Measurements from ENCODE around the gene CLUH.

Gene CLUH

GRCh38 chr17:2688351-2689342 lies 22.9 kb downstream of the CLUH start:
- H3K4me1 ChIP-seq (ENCODE audit: control insufficient read depth, insufficient read depth, low read length) = no peaks in the 10 kb centered on the region
- no peak for TF ChIP-seq HOXD13 (CRISPR knock-in tag; IDR thresholded peaks at IDR 0.05; ENCODE audit: borderline replicate concordance)
- TF ChIP-seq TCF7L2 (IDR thresholded peaks at IDR 0.05; ENCODE audit: borderline replicate concordance, low read depth, low read length) = no peak
- TF ChIP-seq ZNF324 (tag by site-specific recombination; IDR thresholded peaks at IDR 0.05) = no peak
- 0 out of 2 replicates have a peak, but pooled peaks have one; percentile 13 for TF ChIP-seq ZNF600 (tag by site-specific recombination; IDR thresholded peaks at IDR 0.05)
- no peak for TF ChIP-seq ZNF433 (tag by site-specific recombination; IDR thresholded peaks at IDR 0.05; ENCODE audit: low read depth)
- TF ChIP-seq ZNF202 (tag by site-specific recombination; IDR thresholded peaks at IDR 0.05; ENCODE audit: borderline replicate concordance) = no peak
- peak; percentile 82 for TF ChIP-seq ZEB2 (tag by site-specific recombination; IDR thresholded peaks at IDR 0.05)
- no peak for TF ChIP-seq ZNF138 (tag by site-specific recombination; IDR thresholded peaks at IDR 0.05; ENCODE audit: borderline replicate concordance)
- no peak for TF ChIP-seq ZNF169 (tag by site-specific recombination; IDR thresholded peaks at IDR 0.05)
- peaks cover 9 to 58% of the 10 kb centered on the region in 2 experiments for H3K36me3 ChIP-seq (ENCODE audit: control insufficient read depth in 2 of 2, insufficient read depth in 1 of 2, low read length in 2 of 2)
- no peak overlapping the region for H3K4me3 ChIP-seq (ENCODE audit: low read depth, low read length)
- H3K9me3 ChIP-seq (ENCODE audit: control insufficient read depth, insufficient read depth, low read depth, low read length) = no peaks in the 10 kb centered on the region
- ChIA-PET CTCF (interaction anchor here (0.6 kb wide), 1 partner anchor 142 kb away, joined by 4 read pairs; no protein-coding TSS in a partner anchor), POLR2A (interaction anchor here (0.6 to 2.8 kb wide), 3 partner anchors 26 to 177 kb away, joined by 3 to 9 read pairs (median 9); partner anchors contain the start of gene METTL16)
- H3K27ac ChIP-seq (ENCODE audit: extremely low read depth, low read depth, low read length) = 0 out of 2 replicates have a peak overlapping the region, but pooled peaks have one; percentile 28

GRCh38 chr17:2687074-2687418 lies 24.5 kb downstream of the CLUH start:
- ChIA-PET CTCF (interaction anchor here (0.7 to 4.6 kb wide), 4 partner anchors 10 to 26 kb away, joined by 3 to 24 read pairs (median 5); no protein-coding TSS in a partner anchor), POLR2A (interaction anchor here (0.9 to 2.8 kb wide), 3 partner anchors 8 to 176 kb away, joined by 3 to 9 read pairs (median 5); partner anchors contain the start of gene METTL16)
- Histone ChIP-seq H3K4me1 (ENCODE audit: control insufficient read depth, insufficient read depth, low read length) (no peaks in the 10 kb centered on the region), H3K27ac (ENCODE audit: extremely low read depth, low read depth, low read length) (peak overlapping the region; percentile 28; the same call in 1 of the 2 replicates), H3K9me3 (ENCODE audit: control insufficient read depth, insufficient read depth, low read depth, low read length) (no peaks in the 10 kb centered on the region), H3K4me3 (ENCODE audit: low read depth, low read length) (no peak overlapping the region), H3K36me3 (ENCODE audit: control insufficient read depth in 2 of 2, insufficient read depth in 1 of 2, low read length in 2 of 2) (peaks cover 23 to 60% of the 10 kb centered on the region in 2 experiments)
- peak; percentile 46 for TF ChIP-seq ZBTB17 (tag by site-specific recombination; IDR thresholded peaks at IDR 0.05)
- no peak for TF ChIP-seq ZNF704 (tag by site-specific recombination; IDR thresholded peaks at IDR 0.05)
- peak; percentile 42; the same call in 1 of the 2 replicates for TF ChIP-seq ZNF600 (tag by site-specific recombination; IDR thresholded peaks at IDR 0.05)

- POLR2A ChIA-PET = interaction anchor here (0.5 to 1.1 kb wide), 3 partner anchors 17 to 93 kb away, joined by 3 to 4 read pairs (median 3); no protein-coding TSS in a partner anchor
- Histone ChIP-seq H3K9me3 (ENCODE audit: control insufficient read depth, insufficient read depth, low read depth, low read length) (no peaks in the 10 kb centered on the region), H3K4me1 (ENCODE audit: control insufficient read depth, insufficient read depth, low read length) (no peaks in the 10 kb centered on the region), H3K27ac (ENCODE audit: extremely low read depth, low read depth, low read length) (no peak overlapping the region), H3K4me3 (ENCODE audit: low read depth, low read length) (no peak overlapping the region), H3K36me3 (ENCODE audit: control insufficient read depth in 2 of 2, insufficient read depth in 1 of 2, low read length in 2 of 2) (peaks cover 29 to 62% of the 10 kb centered on the region in 2 experiments)
- CTCF ChIA-PET = interaction anchor here (1.5 to 4.6 kb wide), 2 partner anchors 11 to 25 kb away, joined by 4 to 24 read pairs; no protein-coding TSS in a partner anchor
- no peak for TF ChIP-seq PRDM6 (tag by site-specific recombination; IDR thresholded peaks at IDR 0.05)
- TF ChIP-seq AEBP2 (tag by site-specific recombination; IDR thresholded peaks at IDR 0.05; ENCODE audit: borderline replicate concordance) = no peak
- no peak for TF ChIP-seq ZNF114 (tag by site-specific recombination; IDR thresholded peaks at IDR 0.05)
- TF ChIP-seq ZNF362 (tag by site-specific recombination; IDR thresholded peaks at IDR 0.05) = no peak
- TF ChIP-seq ZNF398 (tag by site-specific recombination; IDR thresholded peaks at IDR 0.05) = no peak
- no peak for TF ChIP-seq ZNF580 (tag by site-specific recombination; IDR thresholded peaks at IDR 0.05)
- TF ChIP-seq ZNF704 (tag by site-specific recombination; IDR thresholded peaks at IDR 0.05) = no peak
Observed at GRCh38 chr17:2685696-2686095, 25.9 kb downstream of the CLUH start.
